Esophagus muscularis mucosa (tissue), 4 donors: ENCODE data around the gene HID1. TPM values are rescaled to one million over a fixed set of nuclear protein-coding genes. Genes with fewer than 3 reads are reported as not detected.

Experiments used
- DNase-seq: peaks from one replicate; pipeline ENCODE4 v3.0.0-alpha.2; 2017; ENCODE audit errors: extremely low spot score
- H3K27ac ChIP-seq, 4 donors: fragments of 200-600 bp; sonication (generic); replicated peaks in 1 of 4; 1 replicate in 3 of 4; 2 replicates in 1 of 4; pipeline ENCODE4 v1.5.1; 2016 to 2019; ENCODE audit warnings: mild to moderate bottlenecking in 1 of 4
- H3K27me3 ChIP-seq, 4 donors: fragments of 200-600 bp; sonication (generic); one replicate each; pipeline versions ENCODE4 v1.5.1 to v1.6.0; 2016 to 2019
- H3K36me3 ChIP-seq, 4 donors: fragments of 200-600 bp; sonication (generic); one replicate each; pipeline ENCODE4 v1.5.1; 2016 to 2019
- H3K4me1 ChIP-seq, 4 donors: fragments of 200-600 bp; sonication (generic); one replicate each; pipeline ENCODE4 v1.5.1; 2016 to 2019
- H3K4me3 ChIP-seq, 4 donors: fragments of 200-600 bp; sonication (generic); 1 replicate in 2 of 4; 2 replicates in 2 of 4; pipeline ENCODE4 v1.5.1; 2016 to 2019; ENCODE audit warnings: mild to moderate bottlenecking in 4 of 4, moderate library complexity in 1 of 4
- H3K9me3 ChIP-seq, 4 donors: fragments of 200-600 bp; sonication (generic); 1 replicate in 3 of 4; 2 replicates in 1 of 4; pipeline ENCODE4 v1.5.1; 2016 to 2019
- CTCF ChIP-seq, 3 experiments: fragments of 200-600 bp in 2 of 3; fragments of 450-650 bp in 1 of 3; sonication (generic) in 2 of 3; IDR thresholded peaks; one replicate each; pipeline ENCODE4 v1.5.1; 2017 to 2019; ENCODE audit warnings: antibody characterized with exemption in 3 of 3, mild to moderate bottlenecking in 2 of 3, moderate library complexity in 1 of 3
- EP300 ChIP-seq: sonication (generic); formaldehyde crosslinking; IDR thresholded peaks from one replicate; pipeline ENCODE4 v1.6.1; 2017; ENCODE audit warnings: antibody characterized with exemption
- POLR2A ChIP-seq: fragments of 450-650 bp; IDR thresholded peaks from one replicate; pipeline ENCODE4 v1.6.1; 2017; ENCODE audit warnings: antibody characterized with exemption, moderate library complexity, mild to moderate bottlenecking, low read depth
- POLR2AphosphoS5 ChIP-seq, 2 donors: sonication (generic); formaldehyde crosslinking; IDR thresholded peaks; one replicate each; pipeline ENCODE4 v1.6.1; 2017; ENCODE audit warnings: antibody characterized with exemption in 2 of 2
- WGBS: methylation state at CpG from one replicate; pipeline ENCODE4 v1.1.5; 2018; 5-methylcytosine and 5-hydroxymethylcytosine counted together
- intact Hi-C: fragments of 100-400 bp; cut with DNase I; formaldehyde crosslinking; loops from one replicate; pipeline ENCODE4 v1.15.1; 2023
- total RNA-seq, 4 donors: library from RNA; depleted of rRNA; stranded (reverse); fragments of >200 nt; gene quantifications; one replicate each; pipeline versions ENCODE4 v1.1.0 to v1.2.1, GENCODE V29; 2016

The HID1 gene
- total RNA-seq, 4 donors from 2014 or later, result 4.5 to 17.1 (median 10.9) TPM

GRCh38 chr17:74919440-74920305 lies 52.9 kb downstream of the HID1 start:
- intact Hi-C loops, result loop anchor here (5.0 kb wide), 1 partner anchor 38 kb away; no protein-coding TSS in a partner anchor
- TF ChIP-seq EP300 (no peak), POLR2AphosphoS5 (IDR thresholded peaks at IDR 0.05) (no peak), CTCF (IDR thresholded peaks at IDR 0.05) (no peak), POLR2A (no peak)
- Histone ChIP-seq H3K36me3 (no peaks in the 10 kb centered on the region), H3K27me3 (peaks cover 7 to 86% (median 30%) of the 10 kb centered on the region in 4 donors), H3K4me1 (peaks cover 19 to 35% (median 24%) of the 10 kb centered on the region in 4 donors), H3K9me3 (no peaks in the 10 kb centered on the region), H3K4me3 (no peak overlapping the region), H3K27ac (no peak overlapping the region)
- WGBS, result 59% methylated on average over 22 of the region's 67 CpGs
- no peak for DNase-seq

DNA sequence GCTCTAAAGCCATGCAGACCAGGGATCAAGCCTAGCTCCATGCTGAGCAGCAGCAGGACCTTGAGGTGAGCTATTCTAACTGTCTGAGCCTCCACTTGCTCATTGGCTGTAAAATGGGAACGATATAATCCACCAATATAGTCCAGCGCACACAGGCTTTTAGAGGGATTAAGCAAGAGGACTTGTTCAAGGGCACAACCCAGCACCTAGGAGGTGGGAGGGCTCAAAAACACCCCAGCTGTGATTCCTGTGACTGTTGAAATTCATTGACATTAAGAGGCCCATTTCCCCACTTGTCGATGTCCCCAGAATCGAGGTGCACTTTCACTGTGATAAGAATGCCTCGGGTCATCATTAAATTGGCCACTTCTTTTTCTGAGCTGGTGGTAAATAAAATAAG lies 53.7 kb downstream of the HID1 start:
- intact Hi-C loops, result no loop called here
- WGBS, result 93% methylated on average over 5 of the region's 5 CpGs
- Histone ChIP-seq H3K36me3 (no peaks in the 10 kb centered on the region), H3K9me3 (no peaks in the 10 kb centered on the region), H3K4me3 (no peak overlapping the region), H3K27me3 (peaks cover 7 to 79% (median 23%) of the 10 kb centered on the region in 4 donors), H3K4me1 (peaks cover 12 to 28% (median 17%) of the 10 kb centered on the region in 4 donors), H3K27ac (no peak overlapping the region)
- no peak for DNase-seq
- TF ChIP-seq POLR2A (no peak), CTCF (IDR thresholded peaks at IDR 0.05) (no peak), POLR2AphosphoS5 (IDR thresholded peaks at IDR 0.05) (no peak), EP300 (no peak)

DNA sequence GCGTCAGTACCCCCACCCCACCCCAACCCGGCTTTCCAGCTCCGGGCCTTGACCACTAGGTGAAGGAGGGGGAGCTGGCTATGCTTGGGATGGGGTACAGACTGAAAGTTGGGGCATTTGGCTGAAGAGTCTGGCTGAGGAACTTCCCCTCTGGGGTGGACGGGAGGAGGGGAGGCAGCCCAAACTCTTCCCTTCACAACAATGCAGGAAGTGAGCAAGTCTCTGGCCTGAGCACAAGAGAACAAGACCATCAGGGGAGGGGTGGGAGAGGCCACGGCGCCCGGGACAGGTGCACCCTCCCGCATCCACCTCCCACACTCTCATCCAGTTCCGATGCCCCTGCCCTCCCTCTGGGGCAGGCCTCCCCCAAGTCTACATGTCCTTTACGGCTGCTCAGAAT lies 55.1 kb downstream of the HID1 start:
- Histone ChIP-seq H3K27ac (no peak overlapping the region), H3K9me3 (no peaks in the 10 kb centered on the region), H3K4me3 (no peak overlapping the region), H3K4me1 (peaks cover 0 to 13% (median 2%) of the 10 kb centered on the region in 4 donors), H3K36me3 (no peaks in the 10 kb centered on the region), H3K27me3 (peaks cover 0 to 64% (median 8%) of the 10 kb centered on the region in 4 donors)
- no peak for DNase-seq
- 79% methylated on average over 3 of the region's 10 CpGs for WGBS
- TF ChIP-seq EP300, result no peak
- no peak for TF ChIP-seq CTCF (IDR thresholded peaks at IDR 0.05)
- no peak for TF ChIP-seq POLR2A
- TF ChIP-seq POLR2AphosphoS5 (IDR thresholded peaks at IDR 0.05), result no peak
- intact Hi-C loops, result no loop called here

- H3K27ac ChIP-seq, result no peak overlapping the region
- TF ChIP-seq CTCF (IDR thresholded peaks at IDR 0.05), result no peak
- TF ChIP-seq POLR2A, result no peak
- no peak for TF ChIP-seq POLR2AphosphoS5 (IDR thresholded peaks at IDR 0.05)
- TF ChIP-seq EP300, result no peak
- intact Hi-C loops, result no loop called here
- no peaks in the 10 kb centered on the region for H3K36me3 ChIP-seq
- no peaks in the 10 kb centered on the region for H3K9me3 ChIP-seq
- peaks cover 0 to 7% (median 2%) of the 10 kb centered on the region in 4 donors for H3K4me1 ChIP-seq
- no peak for DNase-seq
- no peak overlapping the region for H3K4me3 ChIP-seq
- 93% methylated on average over 11 of the region's 11 CpGs for WGBS
- peaks cover 0 to 58% (median 3%) of the 10 kb centered on the region in 4 donors for H3K27me3 ChIP-seq
Measured at GRCh38 chr17:74916851-74917199, 55.7 kb downstream of the HID1 start.
